WTC11 (cell line): Measurements from ENCODE around the gene ZNF627. TPM values are rescaled to one million over a fixed set of nuclear protein-coding genes. Genes with fewer than 3 reads are reported as not detected.
"Not testable (repeated sequence)": the region's sequence is repeated elsewhere in the genome, so short reads cannot be mapped to it uniquely, and the experiment has no call there.

Source experiments
- ATAC-seq: fragments of 200-7000 bp; cut with Tn5 transposase; 2 replicates; pipeline ENCODE4 v1.10.0; 2021; ENCODE audit warnings: mild to moderate bottlenecking, moderate library complexity
- CTCF ChIA-PET: fragments of 300-600 bp; sonication (Branson Sonifier 250); formaldehyde crosslinking; loops from one replicate; lab custom pipeline; 2021; ENCODE audit warnings: antibody characterized with exemption; lab: Charles Lee
- POLR2A ChIA-PET: fragments of 350-600 bp; sonication (Branson Sonifier 250); formaldehyde crosslinking; loops from one replicate; lab custom pipeline; 2021; ENCODE audit warnings: antibody characterized with exemption; lab: Charles Lee
- DNase-seq: peaks from one replicate; pipeline ENCODE4 v3.0.0; 2021; ENCODE audit warnings: low spot score
- H3K27ac Mint-ChIP-seq: 2 replicates; pipeline ENCODE4 v1.8.0; 2021; ENCODE audit warnings: mixed read lengths
- H3K27me3 Mint-ChIP-seq: 2 replicates; pipeline ENCODE4 v1.8.0; 2021; ENCODE audit warnings: low read depth, mild to moderate bottlenecking, moderate library complexity, mixed read lengths
- H3K36me3 Mint-ChIP-seq: 2 replicates; pipeline ENCODE4 v1.8.0; 2021; ENCODE audit warnings: mixed read lengths
- H3K4me1 Mint-ChIP-seq: 2 replicates; pipeline ENCODE4 v1.8.0; 2022; ENCODE audit warnings: mixed read lengths
- H3K4me3 Mint-ChIP-seq: 2 replicates; pipeline ENCODE4 v1.8.0; 2021; ENCODE audit warnings: mild to moderate bottlenecking, moderate library complexity, mixed read lengths
- H3K9me3 Mint-ChIP-seq: 2 replicates; pipeline ENCODE4 v1.8.0; 2021; ENCODE audit warnings: mixed read lengths
- EMX1 ChIP-seq: fragments of 250-450 bp; sonication (Bioruptor Pico); IDR thresholded peaks from 2 replicates; pipeline ENCODE4 v1.8.0; 2021; ENCODE audit warnings: mild to moderate bottlenecking
- JAZF1 ChIP-seq: fragments of 250-450 bp; sonication (Bioruptor Pico); IDR thresholded peaks from 2 replicates; pipeline ENCODE4 v1.9.0; 2021; ENCODE audit warnings: moderate library complexity, mild to moderate bottlenecking, inconsistent platforms
- MXD4 ChIP-seq: fragments of 250-450 bp; sonication (Bioruptor Pico); IDR thresholded peaks from 2 replicates; pipeline ENCODE4 v1.8.0; 2021; ENCODE audit warnings: mild to moderate bottlenecking, moderate library complexity, borderline replicate concordance
- NR1H2 ChIP-seq: sonication (generic); formaldehyde crosslinking; IDR thresholded peaks from 2 replicates; pipeline ENCODE4 v1.9.0; 2021; ENCODE audit warnings: mild to moderate bottlenecking, moderate library complexity, missing genetic modification reagents
- PRDM15 ChIP-seq: sonication (generic); formaldehyde crosslinking; IDR thresholded peaks from 2 replicates; pipeline ENCODE4 v1.8.0; 2022; ENCODE audit warnings: missing genetic modification reagents
- SP1 ChIP-seq: sonication (generic); formaldehyde crosslinking; conservative IDR thresholded peaks from 2 replicates; pipeline ENCODE4 v1.8.1; 2022; ENCODE audit warnings: missing genetic modification reagents
- USF2 ChIP-seq: sonication (generic); formaldehyde crosslinking; IDR thresholded peaks from 2 replicates; pipeline ENCODE4 v1.8.1; 2023; ENCODE audit warnings: mild to moderate bottlenecking, missing genetic modification reagents, moderate library complexity
- ZNF219 ChIP-seq: sonication (generic); formaldehyde crosslinking; IDR thresholded peaks from 2 replicates; pipeline ENCODE4 v1.8.0; 2023; ENCODE audit warnings: missing genetic modification reagents, mild to moderate bottlenecking, borderline replicate concordance
- ZNF232 ChIP-seq: sonication (generic); formaldehyde crosslinking; IDR thresholded peaks from 2 replicates; pipeline ENCODE4 v1.8.0; 2022; ENCODE audit warnings: mild to moderate bottlenecking, missing genetic modification reagents
- total RNA-seq: library from RNA; stranded (reverse); gene quantifications from 3 replicates; pipeline ENCODE4 v1.2.3, GENCODE V29; 2021
- TF ChIP-seq, protein P1 (sequence below): fragments of 250-450 bp; sonication (Bioruptor Pico); IDR thresholded peaks from 2 replicates; pipeline ENCODE4 v1.9.0; 2021; ENCODE audit warnings: mild to moderate bottlenecking
- TF ChIP-seq, protein P2 (sequence below): sonication (generic); formaldehyde crosslinking; IDR thresholded peaks from 2 replicates; pipeline ENCODE4 v1.8.0; 2022; ENCODE audit warnings: mild to moderate bottlenecking, missing genetic modification reagents

Gene ZNF627
- total RNA-seq, 1 experiment from 2014 or later, result 12.6 TPM

DNA sequence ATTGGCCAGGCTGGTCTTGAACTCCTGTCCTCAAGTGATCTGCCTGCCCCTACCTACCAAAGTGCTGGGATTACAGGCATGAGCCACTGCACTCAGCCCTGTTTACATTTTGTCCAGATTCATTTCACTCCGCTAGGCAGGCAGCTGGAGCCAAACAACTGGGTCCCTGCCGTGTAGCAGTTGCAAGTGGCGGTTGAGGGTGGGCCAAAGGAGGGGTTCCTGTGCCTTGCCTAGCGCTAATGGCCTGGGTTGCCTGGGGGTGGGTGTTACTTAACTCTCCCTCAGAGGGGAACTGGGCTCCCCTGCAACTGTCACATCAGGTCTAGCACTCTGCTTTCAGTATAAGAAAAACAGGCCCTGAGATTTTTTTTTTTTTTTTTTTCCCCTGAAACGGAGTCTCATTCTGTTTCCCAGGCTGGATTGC is 27.2 kb upstream of the ZNF627 start (continued):
- TF ChIP-seq, protein P1, sequence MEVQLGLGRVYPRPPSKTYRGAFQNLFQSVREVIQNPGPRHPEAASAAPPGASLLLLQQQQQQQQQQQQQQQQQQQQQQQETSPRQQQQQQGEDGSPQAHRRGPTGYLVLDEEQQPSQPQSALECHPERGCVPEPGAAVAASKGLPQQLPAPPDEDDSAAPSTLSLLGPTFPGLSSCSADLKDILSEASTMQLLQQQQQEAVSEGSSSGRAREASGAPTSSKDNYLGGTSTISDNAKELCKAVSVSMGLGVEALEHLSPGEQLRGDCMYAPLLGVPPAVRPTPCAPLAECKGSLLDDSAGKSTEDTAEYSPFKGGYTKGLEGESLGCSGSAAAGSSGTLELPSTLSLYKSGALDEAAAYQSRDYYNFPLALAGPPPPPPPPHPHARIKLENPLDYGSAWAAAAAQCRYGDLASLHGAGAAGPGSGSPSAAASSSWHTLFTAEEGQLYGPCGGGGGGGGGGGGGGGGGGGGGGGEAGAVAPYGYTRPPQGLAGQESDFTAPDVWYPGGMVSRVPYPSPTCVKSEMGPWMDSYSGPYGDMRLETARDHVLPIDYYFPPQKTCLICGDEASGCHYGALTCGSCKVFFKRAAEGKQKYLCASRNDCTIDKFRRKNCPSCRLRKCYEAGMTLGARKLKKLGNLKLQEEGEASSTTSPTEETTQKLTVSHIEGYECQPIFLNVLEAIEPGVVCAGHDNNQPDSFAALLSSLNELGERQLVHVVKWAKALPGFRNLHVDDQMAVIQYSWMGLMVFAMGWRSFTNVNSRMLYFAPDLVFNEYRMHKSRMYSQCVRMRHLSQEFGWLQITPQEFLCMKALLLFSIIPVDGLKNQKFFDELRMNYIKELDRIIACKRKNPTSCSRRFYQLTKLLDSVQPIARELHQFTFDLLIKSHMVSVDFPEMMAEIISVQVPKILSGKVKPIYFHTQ (CRISPR knock-in tag), result no peak
- no peak for TF ChIP-seq NR1H2 (CRISPR knock-in tag)
- no peak for TF ChIP-seq ZNF232

- H3K4me1 Mint-ChIP-seq, H3K36me3 Mint-ChIP-seq, H3K4me3 Mint-ChIP-seq, ATAC-seq, H3K27ac Mint-ChIP-seq, H3K27me3 Mint-ChIP-seq, DNase-seq, H3K9me3 Mint-ChIP-seq, CTCF ChIA-PET, POLR2A ChIA-PET: not testable (repeated sequence)
These were observed 23.9 kb upstream of the ZNF627 start for GRCh38 chr19:11573354-11573753.

DNA sequence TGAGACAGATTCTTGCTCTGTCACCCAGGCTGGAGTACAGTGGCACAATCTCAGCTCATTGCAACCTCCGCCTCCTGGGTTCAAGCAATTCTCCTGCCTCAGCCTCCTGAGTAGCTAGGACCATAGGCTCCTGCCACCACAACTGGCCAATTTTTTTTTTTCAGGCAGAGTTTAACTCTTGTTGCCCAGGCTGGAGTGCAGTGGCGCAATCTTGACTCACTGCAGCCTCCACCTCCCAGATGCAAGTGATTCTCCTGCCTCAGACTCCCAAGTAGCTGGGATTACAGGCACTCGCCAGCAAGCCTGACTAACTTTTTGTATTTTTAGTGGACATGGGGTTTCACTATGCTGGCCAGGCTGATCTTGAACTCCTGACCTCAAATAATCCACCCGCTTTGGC is 23.5 kb upstream of the ZNF627 start:
- CTCF ChIA-PET, DNase-seq, H3K9me3 Mint-ChIP-seq, H3K27ac Mint-ChIP-seq, H3K4me1 Mint-ChIP-seq, ATAC-seq, H3K27me3 Mint-ChIP-seq, H3K4me3 Mint-ChIP-seq, POLR2A ChIA-PET, H3K36me3 Mint-ChIP-seq: not testable (repeated sequence)

DNA sequence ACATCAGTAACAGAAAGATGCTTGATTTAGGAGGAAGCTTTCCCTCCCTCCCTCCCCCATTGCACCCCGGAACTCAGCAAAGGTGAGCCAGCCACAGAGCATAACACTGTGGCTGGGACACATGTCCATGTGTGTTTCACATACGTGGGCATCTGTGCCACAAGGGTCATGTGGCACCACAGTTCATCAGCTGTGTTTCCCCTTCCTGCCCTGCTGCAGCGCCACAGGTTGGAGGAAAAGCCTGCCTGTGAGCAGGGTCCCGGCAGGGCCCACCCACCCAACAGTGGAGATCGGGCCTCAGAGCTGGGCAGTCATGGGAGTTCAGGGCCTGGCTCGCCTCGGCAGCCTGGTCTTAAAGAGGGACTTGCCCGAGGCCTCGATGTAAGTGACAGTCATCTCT is 22.6 kb upstream of the ZNF627 start:
- Mint-ChIP-seq H3K27me3 (peaks cover 9% of the 10 kb centered on the region), H3K4me3 (no peak overlapping the region), H3K27ac (no peak overlapping the region), H3K4me1 (peaks cover 8% of the 10 kb centered on the region), H3K9me3 (no peaks in the 10 kb centered on the region), H3K36me3 (no peaks in the 10 kb centered on the region)
- TF ChIP-seq PRDM15 (CRISPR knock-in tag) (no peak), SP1 (no peak), JAZF1 (CRISPR knock-in tag) (no peak), USF2 (CRISPR knock-in tag) (no peak), MXD4 (CRISPR knock-in tag) (no peak), EMX1 (CRISPR knock-in tag) (no peak), ZNF219 (CRISPR knock-in tag) (no peak)
- TF ChIP-seq, protein P1 (CRISPR knock-in tag), result no peak
- TF ChIP-seq, protein P2, sequence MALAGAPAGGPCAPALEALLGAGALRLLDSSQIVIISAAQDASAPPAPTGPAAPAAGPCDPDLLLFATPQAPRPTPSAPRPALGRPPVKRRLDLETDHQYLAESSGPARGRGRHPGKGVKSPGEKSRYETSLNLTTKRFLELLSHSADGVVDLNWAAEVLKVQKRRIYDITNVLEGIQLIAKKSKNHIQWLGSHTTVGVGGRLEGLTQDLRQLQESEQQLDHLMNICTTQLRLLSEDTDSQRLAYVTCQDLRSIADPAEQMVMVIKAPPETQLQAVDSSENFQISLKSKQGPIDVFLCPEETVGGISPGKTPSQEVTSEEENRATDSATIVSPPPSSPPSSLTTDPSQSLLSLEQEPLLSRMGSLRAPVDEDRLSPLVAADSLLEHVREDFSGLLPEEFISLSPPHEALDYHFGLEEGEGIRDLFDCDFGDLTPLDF (CRISPR knock-in tag), result no peak
- CTCF ChIA-PET, result no interaction called here
- ATAC-seq, result no peak
- POLR2A ChIA-PET, result no interaction called here
- no peak for DNase-seq
